GM10266 (cell line): Measurements from ENCODE around the gene DNAJC9.

Source experiments
- DNase-seq: peaks from one replicate; pipeline ENCODE4 v3.0.0; 2012; ENCODE audit errors: extremely low spot score
- TF ChIP-seq, protein P1 (sequence below): IDR thresholded peaks from 2 replicates; pipeline ENCODE4 v1.5.1; 2012; ENCODE audit warnings: mild to moderate bottlenecking, low read depth; ENCODE audit not compliant: control insufficient read depth, insufficient read depth; ENCODE audit errors: missing control alignments

Gene DNAJC9

DNA sequence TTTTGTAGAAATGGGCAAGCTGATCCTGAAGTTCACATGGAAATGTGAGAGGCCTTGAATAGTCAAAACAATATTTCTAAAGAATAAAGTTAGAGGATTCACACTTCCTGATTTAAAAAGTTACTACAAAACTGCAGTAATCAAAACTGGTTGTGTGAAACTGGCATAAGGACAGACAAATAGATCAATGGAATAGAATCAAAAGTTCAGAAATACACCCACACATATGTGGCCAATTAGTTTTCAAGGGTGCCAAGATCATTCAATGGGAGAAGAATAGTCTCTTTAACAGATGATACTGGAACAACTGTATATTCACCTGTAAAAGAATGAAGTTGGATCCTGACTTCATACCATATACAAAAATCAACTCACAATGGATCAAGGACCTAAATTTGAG lies 27.7 kb downstream of the DNAJC9 start:
- TF ChIP-seq, protein P1, sequence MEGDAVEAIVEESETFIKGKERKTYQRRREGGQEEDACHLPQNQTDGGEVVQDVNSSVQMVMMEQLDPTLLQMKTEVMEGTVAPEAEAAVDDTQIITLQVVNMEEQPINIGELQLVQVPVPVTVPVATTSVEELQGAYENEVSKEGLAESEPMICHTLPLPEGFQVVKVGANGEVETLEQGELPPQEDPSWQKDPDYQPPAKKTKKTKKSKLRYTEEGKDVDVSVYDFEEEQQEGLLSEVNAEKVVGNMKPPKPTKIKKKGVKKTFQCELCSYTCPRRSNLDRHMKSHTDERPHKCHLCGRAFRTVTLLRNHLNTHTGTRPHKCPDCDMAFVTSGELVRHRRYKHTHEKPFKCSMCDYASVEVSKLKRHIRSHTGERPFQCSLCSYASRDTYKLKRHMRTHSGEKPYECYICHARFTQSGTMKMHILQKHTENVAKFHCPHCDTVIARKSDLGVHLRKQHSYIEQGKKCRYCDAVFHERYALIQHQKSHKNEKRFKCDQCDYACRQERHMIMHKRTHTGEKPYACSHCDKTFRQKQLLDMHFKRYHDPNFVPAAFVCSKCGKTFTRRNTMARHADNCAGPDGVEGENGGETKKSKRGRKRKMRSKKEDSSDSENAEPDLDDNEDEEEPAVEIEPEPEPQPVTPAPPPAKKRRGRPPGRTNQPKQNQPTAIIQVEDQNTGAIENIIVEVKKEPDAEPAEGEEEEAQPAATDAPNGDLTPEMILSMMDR: no peak
- no peak for DNase-seq

DNA sequence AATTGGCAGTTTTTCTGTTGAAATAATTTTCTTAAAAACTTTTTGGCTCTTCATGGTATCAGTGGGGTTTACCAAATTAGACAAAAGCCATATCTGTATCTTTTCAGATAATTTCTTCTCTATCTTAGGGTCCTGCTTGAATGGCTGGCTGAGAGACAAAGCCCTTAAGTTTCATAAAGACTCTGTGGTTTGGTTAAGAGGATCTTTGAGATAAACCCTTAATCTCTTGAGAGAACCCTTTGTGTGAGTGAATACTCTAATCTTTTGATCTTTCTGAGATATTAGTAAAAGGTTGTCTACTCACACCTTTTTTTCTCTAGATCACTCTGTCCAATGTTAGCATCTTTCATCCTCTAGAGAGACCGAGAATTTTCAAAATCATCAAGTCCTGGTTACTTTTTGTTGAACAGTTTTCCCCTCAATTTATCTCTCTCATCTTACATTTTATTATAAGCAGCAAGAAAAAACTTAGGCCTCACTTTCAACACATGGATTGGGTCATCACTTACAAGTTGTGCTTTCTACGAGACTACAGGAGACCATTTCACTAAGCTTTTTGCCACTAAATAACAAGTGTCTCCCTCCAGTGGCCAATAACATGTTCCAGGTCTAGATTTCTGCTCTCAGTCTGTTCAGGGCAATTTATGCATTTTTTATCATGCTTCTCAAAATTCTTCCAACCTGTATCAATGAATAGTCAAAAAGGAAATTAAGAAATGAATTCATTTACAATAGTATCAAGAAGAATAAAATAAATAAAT lies 28.4 kb downstream of the DNAJC9 start:
- TF ChIP-seq, protein P1: peak; percentile 41

DNA sequence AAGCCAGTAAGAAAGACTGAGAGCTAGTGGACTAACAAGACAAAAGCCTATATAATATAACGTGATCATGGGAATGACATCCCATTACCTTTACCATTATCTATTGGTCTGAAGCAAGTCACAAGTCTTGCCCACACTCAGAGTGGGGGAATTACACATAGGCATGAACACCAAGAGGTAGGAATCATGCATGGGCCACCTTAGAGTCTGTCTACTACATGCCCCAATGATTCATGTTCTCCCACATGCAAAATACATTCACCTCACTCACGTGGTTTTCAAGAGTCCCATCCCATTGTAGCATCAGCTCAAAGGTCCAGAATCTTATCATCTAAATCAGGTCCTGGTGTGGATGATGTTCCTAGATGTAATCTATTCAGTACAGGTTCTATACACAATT lies 29.4 kb downstream of the DNAJC9 start:
- TF ChIP-seq, protein P1: no peak
- no peak for DNase-seq

More for the DNA sequence above, 28.4 kb downstream of the DNAJC9 start:
- peak; percentile 8 for DNase-seq

DNA sequence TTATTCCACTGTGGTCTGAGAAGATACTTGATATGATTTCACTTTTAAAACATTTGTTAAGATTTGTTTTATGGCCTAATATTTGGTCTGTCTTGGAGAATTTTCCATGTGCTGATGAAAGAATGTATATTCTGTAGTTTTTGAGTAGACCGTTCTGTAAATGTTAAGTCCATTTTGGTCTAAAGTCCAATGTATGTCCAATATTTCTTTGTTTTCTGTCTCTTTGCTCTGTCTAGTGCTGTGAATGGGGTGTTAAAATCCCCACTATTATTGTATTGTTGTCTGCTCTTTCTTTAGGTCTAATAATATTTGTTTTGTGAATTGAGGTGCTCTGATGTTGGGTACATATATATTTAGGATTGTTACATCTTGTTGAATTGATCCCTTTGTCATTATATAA lies 31.3 kb downstream of the DNAJC9 start:
- no peak for DNase-seq
- TF ChIP-seq, protein P1: no peak

DNA sequence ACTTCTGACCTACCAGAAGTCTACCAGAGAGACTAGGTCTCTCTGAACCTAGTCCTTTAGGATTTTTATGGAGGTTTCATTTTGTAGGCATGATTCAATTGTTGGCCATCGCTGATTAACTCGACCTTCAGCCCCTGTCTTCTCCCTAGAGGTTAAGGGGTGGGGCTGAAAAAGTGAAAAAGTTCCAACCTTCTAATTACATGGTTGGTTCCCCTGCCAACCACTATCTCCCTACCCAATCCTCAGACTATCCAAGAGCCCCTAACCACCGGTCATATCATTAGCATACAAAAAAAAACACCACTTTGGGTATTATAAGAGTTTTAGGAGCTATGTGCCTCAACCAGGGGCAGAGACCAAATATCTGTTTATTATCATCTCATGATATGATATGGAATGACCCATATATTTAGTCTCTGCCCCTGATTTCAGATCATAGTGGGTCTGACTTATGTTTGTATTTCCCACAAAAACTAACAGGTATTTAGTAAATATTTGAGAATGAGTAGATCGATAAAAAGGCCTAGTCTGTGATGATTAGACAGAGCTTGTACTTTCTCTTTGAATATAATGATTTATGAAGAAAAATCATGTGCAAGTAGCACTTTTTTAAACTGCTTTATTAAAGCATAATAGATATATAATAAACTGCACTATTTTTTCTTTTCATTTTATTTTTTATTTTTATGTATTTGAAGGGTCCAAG lies 35.8 kb downstream of the DNAJC9 start:
- TF ChIP-seq, protein P1: no peak
- no peak for DNase-seq

DNA sequence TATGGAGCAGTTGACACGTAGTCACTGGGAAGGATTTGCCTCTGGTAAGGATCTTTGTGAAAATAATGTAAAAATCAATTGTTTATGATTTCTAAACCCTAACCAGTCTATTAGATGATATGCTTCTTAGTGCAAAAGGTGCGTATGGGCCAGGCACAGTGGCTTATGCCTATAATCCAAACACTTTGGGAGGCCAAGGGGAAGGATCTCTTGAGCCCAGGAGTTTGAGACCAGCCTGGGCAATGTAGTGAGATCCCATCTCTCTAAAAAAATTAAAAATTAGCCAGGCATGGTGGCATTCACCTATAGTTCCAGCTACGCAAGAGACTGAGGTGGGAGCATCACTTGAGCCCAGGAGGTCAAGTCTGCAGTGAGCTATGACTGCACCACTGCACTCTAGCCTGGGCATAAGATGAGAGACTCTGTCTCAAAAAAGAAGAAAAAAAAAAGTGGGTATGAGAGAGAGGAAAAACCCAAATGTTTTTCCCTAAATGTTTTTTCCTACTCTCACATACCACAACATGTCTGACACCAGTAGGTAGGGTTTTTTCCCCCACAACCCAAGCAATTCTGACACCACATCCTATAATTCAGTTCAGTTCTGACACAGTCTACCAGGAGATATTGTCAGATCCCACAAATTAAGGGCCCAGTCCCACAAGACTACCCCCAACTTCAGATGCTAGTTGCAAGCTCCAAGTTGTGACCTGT lies 36.5 kb downstream of the DNAJC9 start:
- DNase-seq: no peak
- TF ChIP-seq, protein P1: no peak

DNA sequence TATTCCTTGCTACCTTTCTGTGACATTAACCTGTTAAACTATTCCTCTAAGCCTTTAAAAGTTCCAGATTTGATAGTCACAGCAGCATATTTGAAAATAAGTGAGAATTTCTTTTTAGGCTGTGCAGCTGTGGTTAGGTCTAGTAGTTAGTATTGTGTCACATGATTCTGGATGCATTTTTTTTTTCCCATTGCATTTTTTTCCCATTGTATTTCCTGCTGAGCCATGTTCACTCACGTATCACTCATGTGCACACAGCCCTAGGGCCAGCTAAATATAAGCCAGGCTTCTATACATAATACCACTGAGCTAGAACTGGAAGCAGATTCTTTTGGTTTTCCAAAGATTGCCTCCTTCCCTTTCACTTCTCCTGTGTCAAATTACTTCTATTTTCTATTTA lies 37.4 kb downstream of the DNAJC9 start:
- DNase-seq: no peak
- TF ChIP-seq, protein P1: no peak
